C4-2B (cell line): ENCODE data around the gene NAV2.

Experiments
- H3K27ac ChIP-seq: fragments of 450-650 bp; 2 replicates; pipeline ENCODE4 v1.5.1; 2017
- CTCF ChIP-seq: fragments of 450-650 bp; conservative IDR thresholded peaks from 2 replicates; pipeline ENCODE4 v1.5.1; 2017; ENCODE audit warnings: mild to moderate bottlenecking
- ZFX ChIP-seq: fragments of 450-650 bp; IDR thresholded peaks from 2 replicates; pipeline ENCODE4 v1.6.1; 2017

NAV2 gene

GRCh38 chr11:19812096-19812495 lies 99.5 kb downstream of the NAV2 start:
- TF ChIP-seq ZFX: no peak
- H3K27ac ChIP-seq: no peak overlapping the region

GRCh38 chr11:19812710-19813109 lies 100.1 kb downstream of the NAV2 start:
- no peak for TF ChIP-seq ZFX
- TF ChIP-seq CTCF: no peak
- no peak overlapping the region for H3K27ac ChIP-seq

- TF ChIP-seq ZFX (no peak), CTCF (no peak)
Observed at GRCh38 chr11:19813158-19813879, 100.7 kb downstream of the NAV2 start.

GRCh38 chr11:19814421-19814820 lies 101.8 kb downstream of the NAV2 start:
- H3K27ac ChIP-seq: no peak overlapping the region
- TF ChIP-seq ZFX (no peak), CTCF (no peak)

More at GRCh38 chr11:19813158-19813879, 100.7 kb downstream of the NAV2 start:
- no peak overlapping the region for H3K27ac ChIP-seq

GRCh38 chr11:19816040-19816439 lies 103.4 kb downstream of the NAV2 start:
- H3K27ac ChIP-seq: no peak overlapping the region

GRCh38 chr11:19816817-19817216 lies 104.2 kb downstream of the NAV2 start:
- TF ChIP-seq ZFX: no peak
- no peak for TF ChIP-seq CTCF
- no peak overlapping the region for H3K27ac ChIP-seq

More at GRCh38 chr11:19816040-19816439, 103.4 kb downstream of the NAV2 start:
- TF ChIP-seq ZFX (no peak), CTCF (no peak)

- TF ChIP-seq CTCF (no peak), ZFX (no peak)
- H3K27ac ChIP-seq: no peak overlapping the region
Observed at GRCh38 chr11:19817265-19817851, 104.7 kb downstream of the NAV2 start.
